NCI-H69 (cell line): ENCODE data around the gene CPNE9.
"Not testable (repeated sequence)": the region's sequence is repeated elsewhere in the genome, so short reads cannot be mapped to it uniquely, and the experiment has no call there.

Source experiments
- DNase-seq: peaks from one replicate; lab custom pipeline; 2025; lab: John Stamatoyannopoulos, UW

Gene CPNE9

GRCh38 chr3:9746330-9746729 lies 42.7 kb downstream of the CPNE9 start:
- no peak for DNase-seq

DNA sequence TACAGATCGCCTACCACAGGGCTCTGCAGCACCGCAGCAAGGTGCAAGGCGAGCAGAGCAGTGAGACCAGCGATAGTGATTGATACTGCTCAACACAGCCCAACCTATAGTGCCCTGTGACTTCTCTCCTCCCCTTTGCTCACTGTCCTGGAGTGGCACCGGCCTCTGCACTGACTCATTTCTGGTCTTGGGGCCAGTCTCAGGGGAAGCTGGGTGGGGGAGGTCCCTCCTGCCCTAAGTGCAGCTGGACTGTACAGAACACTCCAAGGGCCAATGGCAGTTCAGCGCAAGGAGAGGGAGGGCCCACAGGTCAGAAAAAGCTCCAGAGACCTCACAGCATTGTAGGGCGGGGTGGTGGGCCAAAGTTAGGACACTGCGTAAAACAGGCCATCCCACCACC lies 43.6 kb downstream of the CPNE9 start:
- DNase-seq: no peak

DNA sequence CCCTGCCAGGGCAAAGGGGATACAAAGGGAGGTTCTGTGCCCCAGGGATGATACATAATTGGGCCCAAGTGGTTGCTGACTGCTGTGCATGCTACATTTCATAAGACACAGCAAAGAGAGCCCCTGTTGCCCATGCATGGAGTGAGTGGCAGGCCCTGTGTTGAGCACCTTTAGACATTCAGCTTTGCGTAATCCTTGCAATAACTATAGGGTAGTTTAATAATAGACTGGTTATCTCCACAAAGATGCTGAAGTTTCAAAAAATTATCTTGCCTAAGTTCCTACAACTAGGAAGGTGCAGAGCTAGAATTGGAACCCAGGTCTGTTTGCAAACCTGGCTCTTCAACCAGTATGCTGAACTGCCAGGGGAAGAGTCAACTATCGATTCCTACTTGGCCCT lies 44.4 kb downstream of the CPNE9 start:
- DNase-seq: no peak

- DNase-seq: no peak
Measured at GRCh38 chr3:9749296-9749644, 45.6 kb downstream of the CPNE9 start.

DNA sequence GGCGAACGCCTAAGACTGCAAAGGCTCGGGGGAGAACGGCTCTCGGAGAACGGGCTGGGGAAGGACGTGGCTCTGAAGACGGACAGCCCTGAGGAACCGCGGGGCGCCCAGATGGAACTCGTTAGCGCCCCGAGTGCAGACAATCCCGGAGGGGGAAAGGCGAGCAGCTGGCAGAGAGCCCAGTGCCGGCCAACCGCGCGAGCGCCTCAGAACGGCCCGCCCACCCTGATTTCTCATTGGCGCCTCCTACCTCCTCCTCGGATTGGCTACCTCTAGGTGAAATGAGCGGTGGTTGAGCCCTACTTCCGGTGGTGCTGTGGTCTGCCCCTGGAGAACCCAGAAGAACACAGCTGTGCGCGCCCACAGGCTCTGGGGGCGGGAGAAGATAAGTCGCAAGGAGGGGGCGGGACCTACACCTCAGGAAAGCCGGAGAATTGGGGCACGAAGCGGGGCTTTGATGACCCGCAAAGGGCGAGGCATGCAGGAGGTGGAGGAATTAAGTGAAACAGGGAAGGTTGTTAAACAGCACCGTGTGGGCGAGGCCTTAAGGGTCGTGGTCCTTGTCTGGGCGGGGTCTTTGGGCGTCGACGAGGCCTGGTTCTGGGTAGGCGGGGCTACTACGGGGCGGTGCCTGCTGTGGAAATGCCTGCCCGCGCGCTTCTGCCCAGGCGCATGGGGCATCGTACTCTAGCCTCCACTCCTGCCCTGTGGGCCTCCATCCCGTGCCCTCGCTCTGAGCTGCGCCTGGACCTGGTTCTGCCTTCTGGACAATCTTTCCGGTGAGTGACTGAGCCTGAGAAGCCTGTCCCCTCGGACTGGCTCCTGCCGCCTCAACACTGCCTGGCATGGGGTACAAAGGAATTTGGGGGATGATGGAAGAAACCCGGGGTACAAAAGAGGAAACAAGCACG lies 46.3 kb downstream of the CPNE9 start, which contains the start of gene OGG1:
Gene OGG1, plus strand, starts transcription at position 308 of the 911 bp plus-strand sequence. Its CDS starts 335 bp downstream, at position 643.
- peak; percentile 97 for DNase-seq

DNA sequence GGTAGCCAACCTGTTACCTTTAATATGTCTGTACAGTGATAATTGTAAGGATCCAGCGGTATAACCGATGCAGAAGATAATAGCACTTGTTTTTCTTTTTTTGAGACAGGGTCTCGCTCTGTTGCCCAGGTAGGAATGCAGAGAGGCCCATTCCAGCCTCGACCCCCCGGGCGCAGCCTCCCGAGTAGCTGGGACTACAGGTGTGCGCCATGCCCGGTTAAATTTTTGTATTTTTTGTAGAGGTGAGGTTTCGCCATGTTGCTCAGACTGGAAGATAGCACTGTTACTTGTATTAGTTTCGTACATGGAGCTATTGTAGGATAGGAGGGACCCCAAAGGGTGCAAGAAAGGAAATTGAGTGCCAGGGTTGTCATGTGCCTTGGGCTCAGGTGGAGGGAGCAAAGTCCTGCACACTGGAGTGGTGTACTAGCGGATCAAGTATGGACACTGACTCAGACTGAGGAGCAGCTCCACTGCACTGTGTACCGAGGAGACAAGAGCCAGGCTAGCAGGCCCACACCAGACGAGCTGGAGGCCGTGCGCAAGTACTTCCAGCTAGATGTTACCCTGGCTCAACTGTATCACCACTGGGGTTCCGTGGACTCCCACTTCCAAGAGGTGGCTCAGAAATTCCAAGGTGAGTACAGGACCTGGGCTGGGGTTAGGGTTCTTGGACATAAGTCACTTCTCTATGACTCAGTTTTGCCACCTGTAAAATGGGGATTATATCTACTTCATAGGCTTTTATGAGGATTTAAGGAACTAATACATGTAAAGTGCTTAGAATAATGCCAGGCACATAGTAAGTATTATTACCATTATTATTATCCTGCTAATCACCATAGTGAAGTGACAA lies 47.2 kb downstream of the CPNE9 start:
- no peak for DNase-seq

GRCh38 chr3:9754678-9755077 lies 51.0 kb downstream of the CPNE9 start:
- no peak for DNase-seq

DNA sequence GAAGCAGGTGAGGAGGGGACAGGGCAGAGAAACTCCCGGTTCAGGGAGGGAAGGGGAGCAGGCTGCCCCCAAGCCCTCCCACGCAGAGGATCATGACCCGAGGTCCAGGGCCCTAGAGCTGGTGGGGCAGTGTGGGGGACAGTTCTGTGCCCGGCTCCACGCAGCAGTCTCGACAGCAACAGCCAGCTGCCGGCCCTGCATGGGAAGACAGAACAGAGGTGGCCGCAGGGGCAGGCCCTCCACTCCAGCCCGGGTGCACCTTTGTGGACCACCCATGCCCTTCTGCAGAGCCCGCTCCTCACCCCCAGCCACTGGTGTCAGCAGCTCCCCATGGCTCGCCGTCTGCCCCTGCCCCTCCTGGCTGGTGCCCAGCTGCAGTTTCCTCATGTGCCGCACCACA lies 53.8 kb downstream of the CPNE9 start:
- DNase-seq: no peak

DNA sequence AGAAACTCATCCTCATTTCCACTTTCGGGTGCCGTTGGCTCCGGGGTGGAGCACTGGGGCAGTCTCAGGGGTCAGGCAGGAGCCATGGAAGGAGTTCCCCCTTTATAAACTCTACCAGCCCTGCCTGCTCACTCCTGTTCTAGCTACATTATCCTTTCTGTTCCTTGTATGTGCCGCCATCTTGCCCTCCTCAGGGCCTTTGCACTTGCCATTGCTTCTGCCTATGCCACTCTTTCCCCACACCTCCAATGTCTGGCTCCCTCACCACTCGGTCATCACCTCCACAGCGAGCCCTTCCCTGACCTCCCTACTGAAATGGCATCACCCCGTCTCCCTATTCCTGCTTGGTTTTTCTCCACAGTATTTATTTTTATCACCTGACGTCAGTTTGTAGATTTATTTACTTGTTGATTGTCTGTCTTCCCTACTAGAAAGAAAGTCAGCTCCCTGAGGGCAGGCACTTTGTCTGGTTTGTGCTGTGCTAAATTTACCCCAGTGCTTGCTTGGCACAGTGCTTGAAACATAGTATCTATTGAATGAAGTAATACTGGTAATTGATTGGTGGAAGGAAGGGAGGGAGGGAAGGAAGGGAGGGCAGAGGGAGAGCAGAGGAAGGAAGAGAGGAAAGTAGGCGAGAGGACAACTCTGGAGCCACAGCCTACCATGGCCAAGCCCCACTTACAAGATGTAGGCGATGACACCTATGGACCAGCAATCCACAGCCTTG lies 57.3 kb downstream of the CPNE9 start:
- no peak for DNase-seq

DNA sequence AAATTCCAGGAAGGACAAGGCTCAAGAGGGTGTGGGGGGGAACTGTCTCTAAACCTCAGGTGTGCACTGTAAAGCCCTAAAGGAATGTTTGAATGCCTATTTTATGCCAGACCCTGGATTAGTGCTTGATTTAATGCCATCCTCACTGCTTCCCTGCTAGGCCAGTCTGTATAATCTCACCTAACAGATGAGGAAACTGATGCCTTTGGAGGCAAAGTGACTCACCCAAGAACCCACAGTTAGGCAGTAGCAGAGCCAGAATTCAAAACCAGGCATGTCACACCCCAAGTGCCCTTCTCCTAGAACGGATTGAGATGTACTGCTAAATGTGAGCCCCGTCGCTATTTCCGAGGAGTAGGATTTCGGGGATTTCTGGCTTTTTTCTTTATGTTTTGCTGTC lies 58.3 kb downstream of the CPNE9 start:
- no peak for DNase-seq

DNA sequence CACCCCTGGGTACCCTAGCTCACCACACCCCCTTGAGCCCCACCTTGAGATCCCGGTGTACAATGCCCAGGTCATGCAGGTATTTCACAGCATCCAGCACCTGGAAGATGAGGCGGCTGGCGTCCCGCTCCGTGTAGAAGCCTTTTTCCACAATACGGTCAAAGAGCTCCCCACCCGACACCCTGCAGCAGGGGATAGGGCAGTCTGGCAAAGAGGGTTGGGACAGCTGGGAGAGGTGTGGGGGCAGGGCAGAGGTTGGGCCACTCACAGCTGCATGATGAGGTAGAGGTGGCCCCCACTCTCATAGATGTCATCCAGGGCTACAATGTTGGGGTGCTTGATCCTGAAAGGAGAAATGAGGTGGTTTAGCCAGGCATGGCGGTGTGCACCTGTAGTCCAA lies 59.2 kb downstream of the CPNE9 start:
- no peak for DNase-seq

DNA sequence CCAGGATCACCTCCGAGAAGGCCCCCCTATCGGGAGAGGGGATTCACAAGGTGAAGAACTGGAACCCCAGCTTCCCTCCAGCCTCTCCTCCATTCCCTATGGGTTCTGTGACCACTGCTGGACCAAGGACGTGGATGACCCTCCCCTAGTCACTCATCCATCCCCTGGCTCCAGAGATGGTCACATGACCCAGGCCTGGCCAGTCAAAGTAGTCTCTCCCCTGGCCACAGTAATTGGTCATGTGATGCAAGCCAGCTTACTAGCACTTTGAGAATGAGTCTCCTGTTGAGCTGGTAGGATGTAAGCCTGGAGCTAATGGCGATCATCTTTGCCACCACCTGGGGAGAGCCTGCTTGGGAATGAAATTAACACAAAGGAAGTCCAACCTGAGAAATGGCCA lies 62.2 kb downstream of the CPNE9 start:
- DNase-seq: peak; percentile 6

DNA sequence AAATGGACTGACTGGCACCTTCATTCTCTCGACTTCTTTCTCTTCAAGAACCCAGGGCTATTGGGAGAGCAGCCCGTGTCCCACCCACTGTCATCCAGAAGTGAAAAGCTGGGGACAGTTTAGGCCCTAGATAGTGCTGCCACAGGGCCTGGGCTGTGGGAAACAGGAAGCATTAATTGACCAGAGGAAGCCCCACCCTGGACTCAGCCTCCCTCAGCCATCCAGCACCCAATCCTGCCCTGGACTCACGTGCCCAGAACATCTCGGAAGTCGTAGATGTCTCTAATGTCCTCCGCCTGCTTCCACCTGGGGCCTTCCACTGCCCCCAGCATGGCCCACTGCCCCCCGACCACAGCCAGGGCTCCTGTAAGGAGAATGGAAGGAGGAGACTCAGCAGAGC lies 63.8 kb downstream of the CPNE9 start:
- DNase-seq: no peak

GRCh38 chr3:9768141-9768775 lies 64.6 kb downstream of the CPNE9 start:
- DNase-seq: no peak

DNA sequence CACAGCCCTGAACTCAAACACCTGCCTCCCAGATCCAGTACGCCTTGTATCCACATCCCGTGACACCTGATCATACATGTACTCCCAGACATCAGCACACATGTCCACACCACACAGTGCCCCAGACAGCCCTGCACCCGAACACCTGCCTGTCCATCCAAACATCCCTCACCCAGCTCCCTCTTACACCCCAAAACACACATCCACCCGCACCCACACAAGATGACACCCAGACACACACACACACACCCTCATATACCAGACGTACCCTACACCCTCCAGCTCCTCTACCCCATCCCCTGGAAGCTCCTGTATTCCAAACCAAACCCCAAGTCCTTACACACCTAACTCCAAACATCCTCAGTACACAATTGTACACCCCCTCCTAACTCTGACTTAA lies 65.4 kb downstream of the CPNE9 start:
- no peak for DNase-seq

DNA sequence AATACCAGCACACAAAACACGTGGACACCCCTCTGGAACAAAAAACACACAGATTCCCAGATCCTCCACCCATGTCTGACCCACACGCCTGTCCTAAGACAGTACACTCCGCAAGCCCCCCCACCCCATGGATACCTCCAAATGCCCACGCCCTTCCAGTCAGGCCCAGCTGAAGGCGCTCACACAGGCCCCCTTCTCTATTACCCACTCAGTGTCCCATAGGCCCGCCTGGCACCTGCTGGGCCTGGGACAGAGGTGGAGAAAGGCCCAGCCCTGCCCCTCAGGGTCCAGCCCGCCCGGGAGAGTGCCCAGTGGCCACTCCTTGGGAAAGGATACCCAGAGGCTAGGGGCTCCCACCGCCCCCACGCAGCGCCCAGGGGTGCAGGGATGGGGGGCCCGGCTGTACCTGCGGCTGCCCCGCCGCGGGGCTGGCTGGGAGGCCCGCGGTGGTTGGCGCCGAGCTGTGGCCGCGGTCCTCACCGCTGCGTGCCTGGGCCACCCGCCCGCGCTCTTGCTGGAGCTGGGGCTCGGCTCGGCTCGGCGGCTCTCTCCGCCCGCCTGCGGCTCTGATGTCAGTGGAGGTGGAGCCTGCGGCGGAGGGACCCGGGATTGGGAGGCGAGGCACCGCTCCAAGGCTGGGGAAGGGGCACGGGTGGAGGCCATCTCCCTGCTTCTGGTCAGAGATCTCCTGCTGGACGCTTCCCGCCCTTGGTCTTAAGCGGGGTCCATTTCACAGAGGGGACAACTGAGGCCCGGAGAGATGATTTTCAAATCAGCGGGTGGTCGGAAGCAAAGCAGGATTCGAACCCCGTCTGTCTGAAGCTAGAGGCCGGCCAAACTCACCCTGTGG lies 66.0 kb downstream of the CPNE9 start, which contains the start of gene CAMK1:
Gene CAMK1, minus strand, starts transcription at position 522 of the 850 bp plus-strand sequence. CDS start 2,198 bp downstream, outside the sequence.
- peak; percentile 71 for DNase-seq

DNA sequence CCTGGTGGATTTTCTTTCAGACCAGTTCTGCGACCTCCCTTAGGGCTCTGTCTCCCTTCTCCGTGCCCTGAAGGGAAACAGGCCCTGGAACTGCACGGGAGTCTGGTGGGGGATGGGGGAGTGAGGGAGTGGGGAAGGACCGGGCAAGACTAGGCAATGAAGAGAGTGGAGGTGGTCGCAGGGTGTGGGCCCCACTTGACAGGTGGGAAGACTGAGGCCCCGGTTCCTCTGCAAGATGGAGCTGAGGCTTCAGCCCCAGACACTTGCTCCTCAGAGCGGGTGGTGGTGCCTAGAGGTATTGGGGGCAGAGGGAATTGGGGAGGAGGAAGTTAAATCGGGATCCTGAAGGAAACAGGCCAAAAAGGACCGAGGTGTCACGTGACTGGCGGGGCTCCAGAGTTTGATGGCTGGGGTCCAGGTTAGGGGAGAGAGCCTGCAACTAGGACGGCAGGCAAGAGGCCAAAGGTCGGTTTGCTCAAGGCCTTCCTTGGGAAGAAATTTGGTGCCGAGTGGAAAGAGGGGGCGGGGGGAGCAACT lies 66.7 kb downstream of the CPNE9 start:
- peak; percentile 4 for DNase-seq

- DNase-seq: not testable (repeated sequence)
Measured at GRCh38 chr3:9771007-9771406, 67.4 kb downstream of the CPNE9 start.

GRCh38 chr3:9776896-9777693 lies 73.5 kb downstream of the CPNE9 start:
- no peak for DNase-seq

GRCh38 chr3:9777694-9778021 lies 74.0 kb downstream of the CPNE9 start:
- no peak for DNase-seq
